ENCODE measurements around the gene BLTP3B.
A peak's percentile ranks its signal among the peaks of the same experiment; 100 is the strongest.

BLTP3B gene

DNA sequence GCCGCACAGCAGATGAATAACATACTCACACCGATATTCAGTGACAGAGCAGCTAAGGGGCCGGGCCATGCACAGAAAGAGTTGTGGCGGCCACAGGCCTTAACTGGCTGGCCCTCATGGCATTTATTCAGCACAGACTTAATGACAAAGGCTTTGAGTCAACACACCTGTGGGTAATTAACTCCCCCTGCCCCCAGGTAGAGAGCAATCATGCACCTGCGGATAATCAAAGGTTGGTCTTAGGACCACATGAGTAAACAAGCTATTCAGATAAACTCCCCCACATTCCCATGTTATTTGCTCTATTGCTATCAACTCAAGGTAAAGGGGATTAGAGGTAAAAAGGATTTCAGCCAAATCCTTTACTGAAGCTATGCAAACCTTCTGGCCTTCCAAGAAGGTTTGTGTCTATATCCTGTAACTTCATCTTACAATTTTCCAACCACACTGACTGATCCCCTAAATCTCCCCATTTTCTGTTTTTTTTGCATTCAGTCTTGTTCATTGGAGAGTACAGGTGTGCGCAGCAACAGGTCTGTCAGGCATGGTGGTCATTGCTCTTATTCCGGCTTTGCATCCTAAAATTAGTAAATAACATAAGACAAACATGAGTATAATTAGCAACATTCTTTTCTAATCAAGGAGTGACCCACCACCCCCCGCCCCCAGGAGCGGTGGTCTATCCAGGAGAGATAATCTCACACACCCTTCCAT lies 16.9 kb upstream of the BLTP3B start:
- no peak for DNase-seq

DNA sequence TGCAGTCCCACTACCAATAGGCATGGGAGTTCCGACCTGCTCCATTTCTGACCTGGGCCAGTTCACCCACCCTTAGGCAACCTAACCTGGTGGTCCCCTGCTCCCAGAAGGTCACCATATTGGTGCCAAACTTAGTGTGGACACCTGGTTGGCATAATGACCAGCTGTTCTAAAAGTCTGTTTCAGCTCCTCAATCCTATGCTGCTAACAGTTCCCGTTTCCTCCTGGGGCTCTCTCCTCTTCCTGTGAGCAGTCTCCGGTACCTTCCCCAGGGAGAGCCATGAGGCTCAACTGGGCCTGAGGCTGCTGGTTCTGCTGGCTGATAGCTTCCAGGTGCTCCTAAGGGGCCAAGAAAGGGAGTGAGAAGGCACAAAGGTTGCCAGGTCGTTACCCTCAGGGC lies 15.9 kb upstream of the BLTP3B start:
- DNase-seq = no peak

DNA sequence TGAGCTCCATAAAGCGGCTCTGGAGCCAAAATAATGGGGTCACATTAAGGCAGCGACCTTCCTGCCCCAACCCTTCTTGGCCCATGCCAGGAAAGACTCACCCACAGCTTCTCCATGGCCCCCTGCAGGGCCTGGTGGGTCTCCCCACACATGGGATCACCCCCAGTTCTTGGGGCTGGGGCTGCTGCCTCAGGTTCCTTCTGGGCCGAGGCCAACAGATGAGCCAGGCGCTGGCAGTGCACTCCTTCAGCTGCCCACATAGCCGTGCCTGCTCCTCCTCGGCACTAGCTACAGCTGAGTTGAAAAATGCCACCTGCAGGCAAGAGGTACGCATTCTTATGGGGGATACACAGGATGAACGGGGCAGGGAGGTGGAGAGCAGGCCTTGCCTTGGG lies 14.8 kb upstream of the BLTP3B start:
- DNase-seq = no peak

DNA sequence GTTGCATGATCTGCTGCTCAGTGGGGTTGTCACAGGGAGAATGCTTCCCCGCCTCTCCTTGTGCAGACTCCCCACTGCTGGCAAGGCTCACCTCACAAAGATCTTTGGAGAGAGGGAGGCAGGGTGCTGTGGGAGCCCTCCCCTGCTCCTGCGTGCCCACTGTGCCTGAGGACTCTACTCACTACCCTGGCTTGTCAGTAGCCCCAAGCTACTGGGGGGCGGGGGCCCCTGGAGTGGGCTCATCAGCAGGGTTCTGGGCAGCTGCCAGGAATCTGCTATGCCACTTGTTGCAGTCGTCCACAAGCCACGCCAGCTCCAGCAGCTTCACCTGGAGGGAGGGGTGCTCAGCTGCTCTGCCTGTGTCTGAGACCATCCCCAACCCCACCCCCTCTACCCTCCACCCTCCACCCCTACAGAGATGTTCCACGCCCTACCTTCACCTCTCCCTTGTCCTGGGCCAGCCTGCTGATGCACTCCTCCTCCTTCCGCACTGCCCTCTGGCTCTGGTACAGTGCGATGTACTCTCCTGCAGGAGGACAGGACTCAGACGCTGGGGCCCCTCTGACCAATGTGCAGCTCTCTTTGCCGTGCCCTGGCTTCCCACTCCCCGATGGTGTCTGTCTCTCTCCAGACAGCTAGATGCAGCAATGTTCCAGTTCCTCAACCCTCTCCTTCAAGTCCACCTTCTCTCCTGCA lies 14.2 kb upstream of the BLTP3B start:
- no peak for DNase-seq

DNA sequence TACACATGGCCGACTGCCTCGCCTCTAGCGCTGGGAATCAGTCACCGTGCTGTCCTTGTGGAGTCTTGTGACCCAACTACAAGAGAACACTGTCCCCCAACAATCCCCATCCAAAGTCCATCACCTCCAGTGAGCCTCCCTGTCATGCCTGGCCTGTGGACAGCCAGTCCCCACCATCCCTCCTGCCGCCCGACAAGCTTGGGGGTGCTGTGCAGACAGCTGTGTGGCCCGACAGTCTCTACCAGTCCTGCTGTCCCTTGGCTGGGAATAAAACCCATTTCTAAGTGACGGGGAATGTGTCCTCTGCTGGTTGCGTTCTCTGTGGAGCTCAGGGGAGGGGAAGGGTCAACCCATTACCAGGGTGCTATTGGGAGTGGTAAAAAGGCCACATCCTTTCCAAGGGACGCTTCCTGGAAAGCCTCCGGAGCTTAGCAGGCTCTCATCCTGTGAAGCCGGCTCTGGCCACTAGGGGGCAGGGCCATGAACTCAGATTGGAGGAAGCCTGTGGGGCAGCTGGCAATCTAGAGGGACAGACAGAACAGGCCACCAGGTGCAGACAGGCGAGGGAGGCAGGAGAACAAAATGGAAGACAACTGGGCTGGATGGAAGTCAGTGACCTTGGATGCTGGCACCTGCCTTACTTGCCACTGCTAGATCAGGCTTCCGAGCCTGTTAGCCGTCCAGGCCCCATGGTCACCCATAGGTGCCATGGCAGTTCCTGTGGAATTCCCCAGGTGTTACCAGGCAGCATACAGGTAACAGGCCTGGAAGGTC lies 12.0 kb upstream of the BLTP3B start:
- DNase-seq = peak; percentile 80

DNA sequence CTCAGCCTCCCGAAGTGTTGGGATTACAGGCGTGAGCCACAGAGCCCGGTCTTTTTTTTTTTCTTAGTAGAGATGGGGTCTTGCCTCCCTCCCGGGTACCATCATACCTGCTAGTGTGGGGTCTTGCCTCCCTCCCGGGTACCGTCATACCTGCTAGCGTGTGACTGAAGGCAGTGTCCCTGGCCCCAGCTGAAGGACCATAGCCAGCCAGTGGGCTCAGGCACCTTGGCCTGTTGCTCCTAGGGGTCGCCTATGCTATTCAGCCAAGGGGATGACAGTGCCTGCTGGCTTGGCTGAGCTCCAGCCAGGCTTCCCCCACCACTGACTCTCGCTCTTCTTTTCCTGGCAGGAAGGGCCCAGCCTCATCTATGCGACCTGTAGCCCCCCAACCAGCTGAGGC lies 10.5 kb upstream of the BLTP3B start:
- DNase-seq = no peak

DNA sequence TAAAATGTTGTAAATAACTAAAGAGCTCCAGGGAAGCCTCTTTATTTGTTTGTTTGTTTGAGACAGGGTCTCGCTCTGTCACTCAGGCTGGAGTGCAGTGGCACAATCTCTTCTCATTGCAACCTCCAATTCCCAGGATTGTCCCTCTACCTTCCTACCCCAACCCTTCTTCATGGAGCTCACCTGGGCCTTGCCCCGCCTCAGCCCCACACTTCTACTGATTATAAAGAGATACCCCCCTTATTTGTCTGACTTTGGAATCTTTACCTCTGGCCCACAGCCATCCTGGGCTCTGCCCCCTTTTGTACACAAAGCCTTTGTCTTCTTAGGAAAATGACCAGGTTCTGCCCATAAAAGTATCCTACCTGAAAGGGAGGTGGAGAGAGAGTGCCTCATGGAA lies 9.1 kb upstream of the BLTP3B start:
- no peak for DNase-seq

DNA sequence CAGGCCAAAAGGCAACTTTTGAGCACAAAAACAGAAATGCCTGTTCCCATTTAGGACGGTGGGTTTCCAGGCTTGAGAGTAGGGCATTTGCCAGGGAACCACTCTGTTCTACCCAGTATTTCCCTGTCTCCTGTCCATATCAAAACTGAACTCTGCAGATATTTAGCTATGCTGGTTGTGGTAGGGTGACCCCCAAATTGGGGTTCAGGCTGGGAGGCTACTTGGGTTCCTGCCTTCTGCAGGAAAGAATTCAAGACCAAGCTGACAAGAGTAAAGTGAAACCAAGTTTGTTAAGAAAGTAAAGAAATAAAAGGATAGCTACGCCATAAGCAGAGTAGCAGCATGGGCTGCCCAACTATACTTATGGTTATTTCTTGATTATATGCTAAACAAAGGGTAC lies 3.6 kb upstream of the BLTP3B start:
- DNase-seq = no peak

DNA sequence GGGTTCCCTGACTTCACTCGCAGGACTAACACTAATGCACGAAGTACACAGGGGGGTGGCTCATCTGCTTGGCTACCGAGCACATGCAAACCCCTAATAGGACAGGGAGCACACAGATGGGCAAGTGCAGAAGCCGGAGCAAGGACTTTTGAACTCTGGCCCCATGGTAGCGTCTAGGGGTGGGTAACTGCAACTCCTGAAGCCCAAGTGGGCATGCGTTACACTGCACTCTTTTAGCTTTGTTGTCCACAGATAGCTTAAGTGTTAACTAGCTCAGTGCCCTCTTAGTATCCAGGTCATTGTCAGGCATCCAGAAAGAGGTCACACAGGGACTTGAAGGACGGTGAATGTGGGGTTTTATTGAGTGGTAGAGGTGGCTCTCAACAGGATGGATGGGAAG lies 3.0 kb upstream of the BLTP3B start:
- no peak for DNase-seq

DNA sequence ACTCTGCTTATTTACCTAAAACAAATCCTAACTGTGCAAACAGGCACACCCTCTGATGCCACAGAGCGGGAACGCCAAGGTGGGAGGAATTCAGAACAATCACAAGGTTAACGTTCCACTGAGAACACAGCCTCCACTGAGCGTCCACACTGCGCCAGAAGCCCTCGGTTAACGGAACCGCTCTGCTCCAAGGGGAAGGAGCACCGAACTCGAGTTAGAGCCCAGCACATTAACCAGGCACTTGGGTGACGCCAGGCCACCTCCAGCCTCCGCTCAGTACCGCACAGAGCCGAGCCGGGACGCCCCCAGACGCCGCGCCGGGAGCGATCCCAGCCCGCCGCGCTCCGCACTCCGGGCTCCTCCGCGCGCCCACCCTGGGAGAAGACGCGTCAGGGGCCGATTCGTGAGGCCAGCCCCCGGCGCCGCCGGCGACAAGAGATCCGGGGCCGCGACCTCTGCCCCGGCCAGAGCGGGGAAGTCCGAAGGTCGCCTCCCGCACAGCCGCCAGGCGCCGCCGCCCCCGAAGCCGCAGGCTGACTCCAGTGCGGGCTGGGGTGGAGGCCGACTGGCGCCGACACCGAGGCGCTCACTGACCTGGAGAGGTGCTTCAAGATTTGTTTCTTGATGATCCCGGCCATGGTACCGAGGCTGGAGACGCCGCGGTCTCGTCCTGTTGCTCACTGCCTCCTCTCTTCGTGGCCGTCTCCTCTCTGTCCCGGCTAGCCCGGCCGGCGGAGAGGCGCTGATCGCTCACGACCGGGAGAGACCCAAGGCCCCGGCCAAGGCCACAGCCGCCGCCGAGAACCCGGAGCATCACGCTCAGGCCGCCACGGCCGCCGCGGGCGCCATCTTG lies 450 bp downstream of the BLTP3B start:
- peak; percentile 49 for DNase-seq

DNA sequence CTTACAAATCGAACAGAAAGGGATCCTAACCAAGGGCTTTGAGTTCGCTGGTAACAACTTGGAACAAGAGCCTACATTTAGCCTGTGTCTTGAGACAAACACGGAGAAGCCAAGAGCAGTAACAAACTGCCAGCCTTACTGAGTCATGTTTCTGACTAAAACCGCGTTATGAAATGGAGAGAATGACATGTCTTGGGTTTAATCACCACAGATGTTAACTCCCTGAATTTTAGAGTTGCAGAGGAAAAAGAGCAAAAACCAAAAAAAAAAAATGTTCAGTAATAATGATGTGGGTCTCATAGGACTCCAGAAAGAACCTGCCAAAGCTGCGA lies 1.0 kb downstream of the BLTP3B start:
- peak; percentile 21 for DNase-seq

DNA sequence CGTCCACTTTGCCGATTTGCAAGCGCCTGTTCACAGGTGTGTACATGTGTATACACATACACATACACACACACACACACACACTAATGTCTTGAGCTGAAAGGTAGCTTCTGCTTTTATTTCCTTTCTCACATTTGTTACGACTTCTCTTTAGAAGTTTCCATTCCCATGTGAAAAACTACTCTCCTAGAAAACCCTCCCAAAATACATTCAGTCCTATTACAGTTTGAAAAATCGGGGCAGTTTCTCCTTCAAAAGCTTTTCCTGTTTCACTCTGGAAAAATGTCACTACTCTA lies 3.9 kb downstream of the BLTP3B start:
- DNase-seq = no peak

DNA sequence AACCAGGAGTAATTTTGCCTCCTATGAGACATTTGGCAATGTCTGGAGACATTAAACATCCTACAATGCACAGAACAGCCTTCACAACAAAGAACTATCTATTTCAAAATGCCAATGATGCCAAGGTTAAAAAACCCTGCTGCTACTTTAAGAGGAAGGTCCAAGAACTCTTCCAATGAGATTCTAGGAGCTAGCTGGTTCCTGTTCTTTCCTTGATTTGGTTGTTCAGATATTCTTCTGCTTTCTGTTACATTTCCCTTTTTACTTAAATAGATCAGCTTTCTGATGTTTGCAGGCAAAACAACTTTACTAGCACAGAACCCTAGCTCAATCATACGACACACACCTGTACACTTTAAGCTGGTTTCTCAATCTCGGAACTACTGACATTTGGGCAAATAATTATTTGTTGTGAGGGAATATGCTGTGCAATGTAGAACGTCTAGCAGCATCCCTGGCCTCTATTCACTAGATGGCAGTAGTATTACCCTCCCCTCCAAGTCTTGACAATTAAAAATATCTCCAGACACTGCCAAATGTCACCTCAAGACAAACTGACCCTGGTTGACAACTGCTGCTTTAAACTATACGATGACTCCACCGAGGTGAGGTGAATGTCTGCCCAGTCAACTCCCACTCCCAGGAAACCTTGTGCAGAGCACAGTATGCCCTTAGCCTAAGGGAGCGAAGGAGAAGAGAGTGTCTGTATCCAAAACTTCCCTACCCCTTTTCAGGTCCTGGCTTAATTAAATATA lies 4.4 kb downstream of the BLTP3B start:
- DNase-seq = no peak

DNA sequence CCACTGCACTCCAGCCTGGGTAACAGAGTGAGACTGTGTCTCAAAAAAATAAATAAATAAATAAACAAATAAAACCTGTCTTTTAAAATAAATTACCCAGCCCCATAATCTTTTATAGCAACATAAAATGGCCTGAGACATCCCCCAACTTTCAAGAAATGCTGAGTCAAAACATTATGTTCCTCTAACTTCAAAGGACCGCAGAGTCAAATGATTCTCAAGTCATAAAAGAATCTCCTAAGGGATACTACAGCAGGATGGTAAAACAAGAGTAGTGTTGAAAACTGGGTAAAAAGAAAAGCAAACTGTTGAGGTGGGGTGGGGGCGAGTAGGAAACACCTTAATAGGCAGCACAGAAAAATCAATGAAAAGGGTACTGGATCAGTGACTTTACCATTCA lies 9.5 kb downstream of the BLTP3B start:
- DNase-seq = no peak

DNA sequence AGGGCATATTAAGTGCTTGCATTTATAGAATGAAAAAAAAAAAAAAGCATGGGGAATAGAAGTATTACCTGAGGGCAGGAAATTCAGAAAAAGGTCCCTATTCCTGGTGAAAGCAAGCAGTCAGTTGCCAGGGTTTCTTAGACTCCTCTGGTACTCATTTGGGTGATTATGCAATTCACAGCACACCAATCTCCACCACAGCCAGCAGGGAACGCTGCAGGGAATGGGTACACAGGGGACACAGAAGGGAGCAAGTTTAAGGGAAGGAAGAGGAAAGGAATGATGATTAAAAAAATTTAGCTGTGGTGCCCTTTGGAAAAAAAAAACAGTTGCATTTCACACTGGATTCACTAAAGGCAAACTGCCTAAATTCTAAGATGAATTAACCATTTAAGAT lies 14.2 kb downstream of the BLTP3B start:
- no peak for DNase-seq

DNA sequence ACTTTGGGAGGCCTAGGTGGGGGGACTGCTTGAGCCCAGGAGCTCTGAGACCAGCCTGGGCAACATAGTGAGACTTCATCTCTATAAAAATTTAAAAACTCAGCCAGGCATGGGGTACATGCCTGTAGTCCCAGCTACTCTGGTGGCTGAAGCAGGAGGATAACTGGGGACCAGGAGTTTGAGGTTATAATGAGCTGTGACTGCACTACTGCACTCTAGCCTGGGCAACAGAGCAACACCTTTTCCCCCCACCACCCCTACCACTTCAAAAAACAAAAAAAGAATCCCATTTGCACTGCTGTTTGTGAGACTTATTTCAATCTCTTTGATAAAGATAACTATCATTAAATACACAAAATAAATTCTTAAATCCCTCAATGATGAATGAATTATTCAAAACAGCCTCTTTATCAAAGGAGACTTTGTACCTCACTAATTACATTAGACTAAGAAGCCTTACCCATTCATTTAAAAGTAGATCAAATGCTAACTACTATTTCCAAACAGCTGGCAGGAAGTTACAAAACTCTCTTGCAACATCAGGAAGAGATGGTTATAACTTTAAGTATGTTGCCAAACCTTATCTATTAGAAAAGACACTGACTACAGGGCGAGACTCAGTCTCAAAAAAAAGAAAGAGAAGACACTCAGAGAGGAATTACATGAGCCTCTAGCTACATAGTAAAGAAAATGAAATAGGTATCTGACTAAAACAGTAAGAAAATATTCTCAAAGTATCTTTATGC lies 14.7 kb downstream of the BLTP3B start:
- DNase-seq = no peak

DNA sequence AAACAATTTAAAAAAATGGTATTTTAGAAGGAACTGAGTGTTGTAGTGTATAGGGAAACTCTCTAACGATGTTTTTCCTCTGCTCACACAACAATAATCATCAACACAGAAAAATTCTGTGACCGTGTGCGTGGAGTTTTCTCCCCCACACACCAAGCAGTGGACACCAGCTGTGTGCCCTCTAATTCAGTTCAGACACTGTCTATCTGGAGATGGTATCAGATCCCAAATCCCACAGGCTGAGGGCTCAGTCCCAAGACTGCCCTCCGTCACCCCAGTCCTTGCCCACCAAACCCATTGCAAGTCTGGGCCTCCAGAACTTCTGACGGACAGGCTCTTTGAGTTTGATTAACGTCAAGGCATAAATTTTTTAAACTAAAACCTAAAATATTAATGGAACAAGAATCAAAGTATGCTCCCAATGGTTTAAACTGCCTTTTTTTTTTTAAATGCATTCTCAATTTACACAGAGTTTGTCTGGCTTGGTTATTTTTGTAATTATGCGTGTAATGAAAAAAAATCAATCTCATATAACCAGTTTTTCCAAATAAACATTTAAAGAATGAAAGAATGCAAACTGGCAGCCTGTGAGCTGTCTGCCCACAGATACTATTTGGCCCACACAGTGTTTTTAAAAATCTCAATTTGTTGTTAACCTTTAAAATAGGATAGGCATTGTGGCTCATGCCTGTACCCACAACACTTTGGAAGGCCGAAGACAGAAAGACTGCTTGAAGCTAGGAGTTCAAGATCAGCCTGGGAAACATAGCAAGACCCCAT lies 19.2 kb downstream of the BLTP3B start:
- no peak for DNase-seq

DNA sequence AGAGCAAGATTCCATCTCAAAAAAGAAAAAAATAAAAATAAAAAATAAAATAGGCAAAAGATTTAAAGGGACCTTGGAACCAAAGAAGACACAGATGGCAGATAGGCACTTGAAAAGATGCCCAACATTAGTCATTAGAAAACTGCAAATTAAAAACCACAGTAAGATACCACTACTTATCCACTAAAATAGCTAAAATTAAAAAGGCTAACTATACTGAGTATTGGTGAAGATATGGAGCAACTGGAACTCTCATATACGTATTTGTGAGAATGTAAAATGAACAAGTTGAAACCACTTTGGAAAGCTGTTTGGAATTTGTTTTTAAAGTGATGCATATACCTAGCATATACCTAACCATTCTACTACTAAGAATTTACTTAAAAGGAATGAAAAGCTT lies 22.3 kb downstream of the BLTP3B start:
- no peak for DNase-seq

DNA sequence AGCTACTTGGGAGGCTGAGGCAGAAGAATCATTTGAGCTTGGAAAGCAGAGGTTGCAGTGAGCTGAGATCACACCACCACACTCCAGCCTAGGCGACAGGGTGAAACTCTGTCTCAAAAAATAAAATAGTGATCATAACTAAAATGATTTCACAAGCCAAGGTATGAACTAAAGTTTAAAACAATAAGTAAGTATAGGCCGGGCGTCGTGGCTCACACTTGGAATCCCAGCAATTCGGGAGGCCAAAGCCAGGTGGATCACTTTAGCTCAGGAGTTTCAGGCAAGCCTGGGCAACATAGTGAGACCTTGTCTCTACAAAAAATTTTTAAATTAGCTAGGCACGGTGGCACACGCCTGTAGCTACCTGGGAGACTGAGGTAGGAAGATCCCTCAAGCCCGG lies 27.4 kb downstream of the BLTP3B start:
- DNase-seq = no peak

DNA sequence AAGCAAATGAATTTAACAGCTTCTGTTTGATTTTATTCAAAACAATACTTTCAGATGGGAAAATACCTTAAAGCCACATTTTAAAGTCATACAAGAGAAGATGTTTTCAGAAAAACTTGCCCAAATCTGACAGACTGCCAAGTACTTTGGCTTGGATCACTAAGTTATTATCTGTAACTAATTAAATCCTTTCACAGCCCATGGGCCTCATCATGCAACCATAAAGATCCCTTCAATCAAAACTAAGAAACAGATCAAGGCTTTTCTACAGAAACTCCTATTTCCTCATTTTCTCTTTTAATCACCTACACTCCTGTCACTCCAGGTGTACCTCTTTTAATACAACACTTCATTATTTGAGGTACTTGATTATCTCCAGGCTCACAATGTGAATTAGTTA lies 28.1 kb downstream of the BLTP3B start:
- DNase-seq = no peak

DNA sequence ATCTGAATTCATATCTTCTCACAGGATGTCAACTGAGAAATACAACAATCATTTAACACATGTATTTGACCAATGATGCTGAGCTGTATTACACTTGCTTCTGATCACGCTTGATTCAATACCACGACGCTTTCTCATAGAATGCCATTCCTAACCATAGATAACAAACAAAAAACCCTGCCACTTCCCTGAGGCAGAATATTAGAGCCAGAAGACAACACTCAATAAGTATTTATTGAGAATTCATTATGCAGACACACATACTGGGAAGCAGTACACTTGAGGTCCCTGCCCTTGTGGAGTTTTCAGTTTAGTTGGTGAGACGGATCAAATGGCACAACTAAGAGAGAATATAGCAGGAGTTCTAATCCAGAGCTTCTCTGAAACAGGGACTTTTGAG lies 32.4 kb downstream of the BLTP3B start:
- DNase-seq = no peak
